ENCODE measurements around the gene ZNF441. TPM values are rescaled to one million over a fixed set of nuclear protein-coding genes. Genes with fewer than 3 reads are reported as not detected.
"Not testable (repeated sequence)": the region's sequence is repeated elsewhere in the genome, so short reads cannot be mapped to it uniquely, and the experiment has no call there.

Gene ZNF441
- polyA plus RNA-seq, 1 donor from 2014 or later, result 138 TPM

DNA sequence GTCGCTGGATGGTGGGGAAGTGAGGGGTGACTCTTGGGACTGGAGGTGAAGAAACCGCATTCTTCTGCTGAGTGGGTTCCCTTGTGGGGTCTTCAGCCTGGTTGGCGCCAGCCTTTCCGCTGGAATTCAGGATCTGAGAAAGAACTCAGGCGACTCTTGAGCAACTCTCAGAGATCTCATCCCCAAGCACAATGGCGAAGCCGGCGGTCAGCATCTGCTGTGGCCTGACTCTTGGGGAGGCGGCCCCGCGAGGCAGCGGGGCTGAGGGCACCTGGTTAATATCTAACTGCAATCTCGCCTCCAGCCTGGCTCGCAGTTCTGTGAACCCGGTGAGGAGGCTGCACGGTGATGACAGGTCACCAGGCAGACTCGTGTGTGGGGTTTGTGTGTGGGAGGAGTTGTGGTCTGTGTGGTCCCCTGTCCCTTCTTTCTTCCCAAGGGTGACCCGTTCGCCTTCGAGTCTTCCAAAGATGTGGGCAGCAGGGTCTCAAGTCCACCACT is 883 bp downstream of the ZNF441 start:
- Histone ChIP-seq H2AFZ (ENCODE audit: low read depth, low read length) (no peak overlapping the region), H3K4me2 (ENCODE audit: low read length) (peak overlapping the region; percentile 6), H4K20me1 (ENCODE audit: insufficient read depth) (no peaks in the 10 kb centered on the region), H3F3A (ENCODE audit: insufficient read depth, low read length, poor library complexity, severe bottlenecking) (no peaks in the 10 kb centered on the region), H3K27ac (ENCODE audit: low read length) (peak overlapping the region; percentile 71), H3K9me3 (ENCODE audit: low read length) (no peaks in the 10 kb centered on the region), H3K27me3 (ENCODE audit: insufficient read depth, low read depth, low read length) (peaks cover 3% of the 10 kb centered on the region), H3K9ac (ENCODE audit: low read length) (peak overlapping the region; percentile 77), H3K4me3 (ENCODE audit: low read length) (peak overlapping the region; percentile 84), H3K79me2 (replicated peaks; ENCODE audit: insufficient read depth, low read length) (peaks cover 9% of the 10 kb centered on the region), H3K36me3 (ENCODE audit: insufficient read depth, low read length) (no peaks in the 10 kb centered on the region), H3K9me2 (ENCODE audit: insufficient read depth, low read length) (no peaks in the 10 kb centered on the region)
- TF ChIP-seq EZH2 (IDR thresholded peaks at IDR 0.05; ENCODE audit: borderline replicate concordance, insufficient read depth, low read length, poor library complexity, severe bottlenecking) (no peak), CTCF (IDR thresholded peaks at IDR 0.05; ENCODE audit: poor library complexity, severe bottlenecking) (no peak), POLR2AphosphoS5 (IDR thresholded peaks at IDR 0.05) (no peak), TAF1 (IDR thresholded peaks at IDR 0.05; ENCODE audit: low read depth) (no peak), SMC3 (conservative IDR thresholded peaks at IDR 0.05; ENCODE audit: poor library complexity) (no peak), EP300 (conservative IDR thresholded peaks at IDR 0.05; ENCODE audit: poor library complexity, severe bottlenecking) (no peak), RAD21 (conservative IDR thresholded peaks at IDR 0.05) (no peak), MXI1 (conservative IDR thresholded peaks at IDR 0.05; ENCODE audit: poor library complexity, severe bottlenecking) (no peak)
- TF ChIP-seq, protein P1, sequence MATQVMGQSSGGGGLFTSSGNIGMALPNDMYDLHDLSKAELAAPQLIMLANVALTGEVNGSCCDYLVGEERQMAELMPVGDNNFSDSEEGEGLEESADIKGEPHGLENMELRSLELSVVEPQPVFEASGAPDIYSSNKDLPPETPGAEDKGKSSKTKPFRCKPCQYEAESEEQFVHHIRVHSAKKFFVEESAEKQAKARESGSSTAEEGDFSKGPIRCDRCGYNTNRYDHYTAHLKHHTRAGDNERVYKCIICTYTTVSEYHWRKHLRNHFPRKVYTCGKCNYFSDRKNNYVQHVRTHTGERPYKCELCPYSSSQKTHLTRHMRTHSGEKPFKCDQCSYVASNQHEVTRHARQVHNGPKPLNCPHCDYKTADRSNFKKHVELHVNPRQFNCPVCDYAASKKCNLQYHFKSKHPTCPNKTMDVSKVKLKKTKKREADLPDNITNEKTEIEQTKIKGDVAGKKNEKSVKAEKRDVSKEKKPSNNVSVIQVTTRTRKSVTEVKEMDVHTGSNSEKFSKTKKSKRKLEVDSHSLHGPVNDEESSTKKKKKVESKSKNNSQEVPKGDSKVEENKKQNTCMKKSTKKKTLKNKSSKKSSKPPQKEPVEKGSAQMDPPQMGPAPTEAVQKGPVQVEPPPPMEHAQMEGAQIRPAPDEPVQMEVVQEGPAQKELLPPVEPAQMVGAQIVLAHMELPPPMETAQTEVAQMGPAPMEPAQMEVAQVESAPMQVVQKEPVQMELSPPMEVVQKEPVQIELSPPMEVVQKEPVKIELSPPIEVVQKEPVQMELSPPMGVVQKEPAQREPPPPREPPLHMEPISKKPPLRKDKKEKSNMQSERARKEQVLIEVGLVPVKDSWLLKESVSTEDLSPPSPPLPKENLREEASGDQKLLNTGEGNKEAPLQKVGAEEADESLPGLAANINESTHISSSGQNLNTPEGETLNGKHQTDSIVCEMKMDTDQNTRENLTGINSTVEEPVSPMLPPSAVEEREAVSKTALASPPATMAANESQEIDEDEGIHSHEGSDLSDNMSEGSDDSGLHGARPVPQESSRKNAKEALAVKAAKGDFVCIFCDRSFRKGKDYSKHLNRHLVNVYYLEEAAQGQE (IDR thresholded peaks at IDR 0.05; ENCODE audit: borderline replicate concordance), result no peak

DNA sequence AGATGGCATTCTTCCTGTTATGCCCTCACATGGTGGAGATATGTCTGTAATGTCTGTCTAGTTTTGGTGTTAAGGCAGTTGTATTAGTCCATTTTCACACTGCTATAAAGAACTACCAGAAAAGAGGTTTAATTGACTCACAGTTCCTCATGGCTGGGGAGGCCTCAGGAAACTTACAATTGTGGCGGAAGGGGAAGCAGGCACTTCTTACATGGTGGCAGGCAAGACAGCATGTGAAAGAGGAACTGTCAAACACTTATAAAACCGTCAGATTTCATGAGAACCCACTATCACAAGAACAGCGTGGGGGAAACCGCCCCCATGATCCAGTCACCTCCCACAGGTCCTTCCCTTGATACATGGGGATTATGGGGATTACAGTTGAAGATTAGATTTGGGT is 3.2 kb downstream of the ZNF441 start:
- Histone ChIP-seq H3K4me3 (ENCODE audit: low read length) (no peak overlapping the region), H2AFZ (ENCODE audit: low read depth, low read length) (no peak overlapping the region), H3K9ac (ENCODE audit: low read length) (no peak overlapping the region), H3K36me3 (ENCODE audit: insufficient read depth, low read length) (no peaks in the 10 kb centered on the region), H3K27ac (ENCODE audit: low read length) (no peak overlapping the region), H3K4me2 (ENCODE audit: low read length) (no peak overlapping the region), H4K20me1 (ENCODE audit: insufficient read depth) (no peaks in the 10 kb centered on the region), H3F3A (ENCODE audit: insufficient read depth, low read length, poor library complexity, severe bottlenecking) (no peaks in the 10 kb centered on the region), H3K9me2 (ENCODE audit: insufficient read depth, low read length) (no peaks in the 10 kb centered on the region), H3K9me3 (ENCODE audit: low read length) (no peaks in the 10 kb centered on the region), H3K27me3 (ENCODE audit: insufficient read depth, low read depth, low read length) (peaks cover 2% of the 10 kb centered on the region), H3K79me2 (replicated peaks; ENCODE audit: insufficient read depth, low read length) (peaks cover 9% of the 10 kb centered on the region)
- TF ChIP-seq POLR2AphosphoS5 (IDR thresholded peaks at IDR 0.05) (no peak), EP300 (conservative IDR thresholded peaks at IDR 0.05; ENCODE audit: poor library complexity, severe bottlenecking) (no peak)

- H3K27me3 ChIP-seq (ENCODE audit: insufficient read depth, low read depth, low read length); H3K4me2 ChIP-seq (ENCODE audit: low read length); H4K20me1 ChIP-seq (ENCODE audit: insufficient read depth); H3K27ac ChIP-seq (ENCODE audit: low read length); H3K9me2 ChIP-seq (ENCODE audit: insufficient read depth, low read length); H3K4me3 ChIP-seq (ENCODE audit: low read length); H2AFZ ChIP-seq (ENCODE audit: low read depth, low read length); H3K9me3 ChIP-seq (ENCODE audit: low read length); H3K9ac ChIP-seq (ENCODE audit: low read length); H3K79me2 ChIP-seq (replicated peaks; ENCODE audit: insufficient read depth, low read length); H3K36me3 ChIP-seq (ENCODE audit: insufficient read depth, low read length); H3F3A ChIP-seq (ENCODE audit: insufficient read depth, low read length, poor library complexity, severe bottlenecking): not testable (repeated sequence)
Observed at GRCh38 chr19:11771520-11771919, 4.7 kb downstream of the ZNF441 start.

DNA sequence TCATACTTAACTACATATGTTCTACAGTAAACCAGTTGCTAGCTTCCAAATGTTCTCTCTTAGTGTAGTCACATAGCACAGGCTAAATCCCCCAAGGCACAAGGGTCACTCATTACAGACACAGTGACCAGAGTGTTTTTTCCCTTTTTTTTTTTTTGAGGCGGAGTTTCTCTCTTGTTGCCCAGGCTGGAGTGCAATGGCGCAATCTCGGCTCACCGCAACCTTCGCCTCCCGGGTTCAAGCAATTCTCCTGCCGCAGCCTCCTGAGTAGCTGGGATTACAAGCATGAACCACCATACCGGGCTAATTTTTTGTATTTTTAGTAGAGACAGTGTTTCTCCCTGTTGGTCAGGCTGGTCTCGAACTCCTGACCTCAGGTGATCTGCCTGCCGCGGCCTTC is 9.9 kb downstream of the ZNF441 start:
- H4K20me1 ChIP-seq (ENCODE audit: insufficient read depth); H3K79me2 ChIP-seq (replicated peaks; ENCODE audit: insufficient read depth, low read length); H3K9ac ChIP-seq (ENCODE audit: low read length); H3K27me3 ChIP-seq (ENCODE audit: insufficient read depth, low read depth, low read length); H3K9me3 ChIP-seq (ENCODE audit: low read length); H2AFZ ChIP-seq (ENCODE audit: low read depth, low read length); H3K9me2 ChIP-seq (ENCODE audit: insufficient read depth, low read length); H3K4me3 ChIP-seq (ENCODE audit: low read length); H3F3A ChIP-seq (ENCODE audit: insufficient read depth, low read length, poor library complexity, severe bottlenecking); H3K4me2 ChIP-seq (ENCODE audit: low read length); H3K27ac ChIP-seq (ENCODE audit: low read length): not testable (repeated sequence)
- peaks cover 27% of the 10 kb centered on the region for H3K36me3 ChIP-seq (ENCODE audit: insufficient read depth, low read length)
